ENCODE results near the gene CFAP299. TPM values are rescaled to one million over a fixed set of nuclear protein-coding genes. Genes with fewer than 3 reads are reported as not detected.

CFAP299 gene
- total RNA-seq, 1 donor from 2014 or later: not detected

DNA sequence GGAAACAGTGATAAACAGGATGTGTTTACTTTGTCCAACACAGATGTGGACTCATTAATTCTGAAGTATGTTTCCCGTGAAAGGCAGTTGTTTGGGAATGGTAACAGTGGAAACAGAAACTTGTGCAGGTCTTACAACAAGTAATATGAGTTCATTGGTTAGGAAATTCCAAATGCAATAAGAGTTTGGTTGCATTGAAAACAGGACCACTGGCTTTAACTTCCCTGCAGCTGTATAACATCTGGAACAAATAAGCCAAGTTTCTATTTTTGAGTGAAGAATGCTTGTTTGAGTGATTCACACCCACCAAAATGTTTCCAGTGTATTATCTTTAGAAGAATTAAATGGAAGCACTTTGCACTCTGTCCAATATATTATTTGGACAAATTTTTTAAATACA is 612.6 kb downstream of the CFAP299 start:
- intact Hi-C loops (cut with micrococcal nuclease): no loop called here
- Mint-ChIP-seq H3K27ac (no peak overlapping the region), H3K4me1 (ENCODE audit: low read depth) (no peaks in the 10 kb centered on the region), H3K36me3 (ENCODE audit: low read depth) (no peaks in the 10 kb centered on the region), H3K27me3 (ENCODE audit: insufficient read depth) (no peaks in the 10 kb centered on the region), H3K4me3 (no peak overlapping the region), H3K9me3 (no peaks in the 10 kb centered on the region)
- no peak for DNase-seq (ENCODE audit: low spot score)

DNA sequence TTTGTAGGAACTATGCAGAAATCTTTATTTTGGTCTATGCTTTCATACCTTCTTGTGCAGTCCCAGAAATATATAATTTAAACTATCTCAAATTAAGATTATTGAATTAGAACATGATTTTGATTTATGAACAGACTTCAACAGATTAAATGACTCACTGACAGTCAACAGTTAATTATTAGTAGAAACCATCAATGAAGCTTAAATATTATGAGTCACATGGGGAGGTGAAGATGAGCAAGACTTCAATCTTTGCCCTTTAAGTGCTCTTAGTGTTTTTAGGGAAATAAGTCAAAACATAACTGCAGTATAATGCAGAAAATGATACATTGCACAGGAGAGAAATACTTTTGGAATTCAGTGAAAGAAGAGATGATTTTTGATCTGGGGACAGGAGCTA is 613.5 kb downstream of the CFAP299 start:
- Mint-ChIP-seq H3K9me3 (no peaks in the 10 kb centered on the region), H3K4me3 (no peak overlapping the region), H3K36me3 (ENCODE audit: low read depth) (no peaks in the 10 kb centered on the region), H3K27ac (no peak overlapping the region), H3K4me1 (ENCODE audit: low read depth) (no peaks in the 10 kb centered on the region), H3K27me3 (ENCODE audit: insufficient read depth) (no peaks in the 10 kb centered on the region)
- DNase-seq (ENCODE audit: low spot score): no peak
- intact Hi-C loops (cut with micrococcal nuclease): no loop called here

DNA sequence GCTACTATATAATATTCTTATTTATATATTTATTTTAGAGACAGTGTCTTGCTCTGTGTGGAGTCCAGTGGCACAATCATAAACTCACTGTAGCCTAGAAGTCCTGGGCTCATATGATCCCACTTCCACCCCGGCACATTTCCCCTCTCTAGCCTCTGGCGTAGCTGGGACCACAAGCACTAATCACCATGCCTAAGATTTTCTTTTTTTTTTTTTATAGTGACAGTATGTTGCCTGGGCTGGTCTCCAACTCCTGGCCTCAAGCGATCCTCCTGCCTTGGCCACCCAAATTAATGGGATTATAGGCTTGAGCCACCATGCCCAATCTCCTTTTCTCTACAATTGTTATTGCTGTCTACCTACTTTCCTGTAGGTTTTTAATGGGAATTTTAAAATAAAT is 620.9 kb downstream of the CFAP299 start:
- no peak for DNase-seq (ENCODE audit: low spot score)
- no peak overlapping the region for H3K27ac Mint-ChIP-seq

GRCh38 chr4:80963051-80963450 is 627.5 kb downstream of the CFAP299 start:
- Mint-ChIP-seq H3K4me3 (no peak overlapping the region), H3K27ac (no peak overlapping the region), H3K27me3 (ENCODE audit: insufficient read depth) (peaks cover 2% of the 10 kb centered on the region), H3K9me3 (no peaks in the 10 kb centered on the region), H3K36me3 (ENCODE audit: low read depth) (no peaks in the 10 kb centered on the region), H3K4me1 (ENCODE audit: low read depth) (no peaks in the 10 kb centered on the region)
- no peak for DNase-seq (ENCODE audit: low spot score)
- intact Hi-C loops (cut with micrococcal nuclease): no loop called here

More for the DNA sequence above, 620.9 kb downstream of the CFAP299 start:
- H3K4me1 Mint-ChIP-seq (ENCODE audit: low read depth): no peaks in the 10 kb centered on the region
- intact Hi-C loops (cut with micrococcal nuclease): no loop called here
- H3K27me3 Mint-ChIP-seq (ENCODE audit: insufficient read depth): no peaks in the 10 kb centered on the region
- H3K36me3 Mint-ChIP-seq (ENCODE audit: low read depth): no peaks in the 10 kb centered on the region
- no peak overlapping the region for H3K4me3 Mint-ChIP-seq
- no peaks in the 10 kb centered on the region for H3K9me3 Mint-ChIP-seq

GRCh38 chr4:80967346-80967745 is 631.8 kb downstream of the CFAP299 start:
- intact Hi-C loops (cut with micrococcal nuclease): no loop called here
- DNase-seq (ENCODE audit: low spot score): no peak
- no peaks in the 10 kb centered on the region for H3K4me1 Mint-ChIP-seq (ENCODE audit: low read depth)
- H3K27me3 Mint-ChIP-seq (ENCODE audit: insufficient read depth): peaks cover 2% of the 10 kb centered on the region
- no peaks in the 10 kb centered on the region for H3K9me3 Mint-ChIP-seq
- no peak overlapping the region for H3K4me3 Mint-ChIP-seq
- H3K27ac Mint-ChIP-seq: no peak overlapping the region
- no peaks in the 10 kb centered on the region for H3K36me3 Mint-ChIP-seq (ENCODE audit: low read depth)

- Mint-ChIP-seq H3K4me3 (no peak overlapping the region), H3K27ac (no peak overlapping the region), H3K27me3 (ENCODE audit: insufficient read depth) (peaks cover 8% of the 10 kb centered on the region), H3K9me3 (no peaks in the 10 kb centered on the region), H3K4me1 (ENCODE audit: low read depth) (no peaks in the 10 kb centered on the region), H3K36me3 (ENCODE audit: low read depth) (no peaks in the 10 kb centered on the region)
- intact Hi-C loops (cut with micrococcal nuclease): no loop called here
- no peak for DNase-seq (ENCODE audit: low spot score)
Observed at GRCh38 chr4:80980239-80980638, 644.7 kb downstream of the CFAP299 start.

DNA sequence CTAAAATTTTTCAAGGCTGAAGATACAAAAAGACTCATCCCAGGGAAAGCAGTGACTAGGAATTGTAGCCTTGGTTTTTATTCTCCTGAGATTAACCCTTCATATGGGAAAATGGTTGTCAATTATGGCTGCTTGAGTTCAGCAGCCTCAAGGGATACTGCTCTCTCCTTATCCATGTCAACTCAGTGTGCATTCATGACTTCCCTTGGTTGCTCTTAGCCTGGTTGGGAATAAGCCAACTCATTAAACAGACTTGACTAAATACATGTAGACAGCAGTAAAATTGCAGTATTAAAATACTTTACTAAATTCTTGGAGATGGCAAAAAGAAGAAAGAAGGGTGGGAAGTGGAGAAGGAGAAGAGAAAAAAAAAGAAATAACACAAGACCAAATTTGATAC is 650.5 kb downstream of the CFAP299 start:
- Mint-ChIP-seq H3K27ac (no peak overlapping the region), H3K27me3 (ENCODE audit: insufficient read depth) (peaks cover 5% of the 10 kb centered on the region), H3K9me3 (no peaks in the 10 kb centered on the region), H3K4me3 (no peak overlapping the region), H3K36me3 (ENCODE audit: low read depth) (no peaks in the 10 kb centered on the region), H3K4me1 (ENCODE audit: low read depth) (no peaks in the 10 kb centered on the region)
- DNase-seq (ENCODE audit: low spot score): no peak
- intact Hi-C loops (cut with micrococcal nuclease): no loop called here

- no peak overlapping the region for H3K4me3 Mint-ChIP-seq
- DNase-seq (ENCODE audit: low spot score): no peak
- H3K27ac Mint-ChIP-seq: no peak overlapping the region
- H3K9me3 Mint-ChIP-seq: no peaks in the 10 kb centered on the region
- intact Hi-C loops (cut with micrococcal nuclease): loop anchor here (1.0 kb wide), 2 partner anchors 624 to 628 kb away; no protein-coding TSS in a partner anchor
- no peaks in the 10 kb centered on the region for H3K36me3 Mint-ChIP-seq (ENCODE audit: low read depth)
- H3K27me3 Mint-ChIP-seq (ENCODE audit: insufficient read depth): no peaks in the 10 kb centered on the region
- no peaks in the 10 kb centered on the region for H3K4me1 Mint-ChIP-seq (ENCODE audit: low read depth)
Observed at GRCh38 chr4:80989921-80990544, 654.5 kb downstream of the CFAP299 start.

DNA sequence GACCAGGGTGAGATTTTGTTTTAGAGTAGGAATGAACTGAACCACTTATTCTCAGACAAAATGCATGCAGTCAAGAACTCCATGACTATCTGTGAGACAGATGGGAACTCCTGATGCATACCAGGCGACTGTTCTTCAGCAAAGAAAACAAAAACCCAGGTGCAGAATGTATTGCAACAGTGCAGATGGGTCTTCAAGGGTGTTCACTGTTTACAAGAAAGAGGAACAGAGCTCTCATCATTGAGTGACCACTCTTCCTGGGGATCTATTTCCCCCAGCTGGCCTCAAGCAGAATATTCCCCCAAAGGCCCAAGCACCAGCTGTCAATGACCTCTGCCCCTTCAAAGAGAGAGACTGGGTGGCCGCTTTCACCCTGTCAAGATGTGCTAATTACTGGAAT is 655.3 kb downstream of the CFAP299 start:
- Mint-ChIP-seq H3K27ac (no peak overlapping the region), H3K36me3 (ENCODE audit: low read depth) (no peaks in the 10 kb centered on the region), H3K27me3 (ENCODE audit: insufficient read depth) (no peaks in the 10 kb centered on the region), H3K9me3 (no peaks in the 10 kb centered on the region), H3K4me3 (no peak overlapping the region), H3K4me1 (ENCODE audit: low read depth) (no peaks in the 10 kb centered on the region)
- intact Hi-C loops (cut with micrococcal nuclease): loop anchor here (1.0 kb wide), 2 partner anchors 625 to 629 kb away; no protein-coding TSS in a partner anchor
- no peak for DNase-seq (ENCODE audit: low spot score)

- Mint-ChIP-seq H3K9me3 (no peaks in the 10 kb centered on the region), H3K27me3 (ENCODE audit: insufficient read depth) (no peaks in the 10 kb centered on the region), H3K27ac (no peak overlapping the region)
Observed at GRCh38 chr4:80999943-81000342, 664.4 kb downstream of the CFAP299 start.

GRCh38 chr4:81003597-81004111 is 668.1 kb downstream of the CFAP299 start:
- intact Hi-C loops (cut with micrococcal nuclease): no loop called here
- no peak overlapping the region for H3K4me3 Mint-ChIP-seq
- no peaks in the 10 kb centered on the region for H3K4me1 Mint-ChIP-seq (ENCODE audit: low read depth)
- no peaks in the 10 kb centered on the region for H3K36me3 Mint-ChIP-seq (ENCODE audit: low read depth)
- H3K27me3 Mint-ChIP-seq (ENCODE audit: insufficient read depth): no peaks in the 10 kb centered on the region
- no peaks in the 10 kb centered on the region for H3K9me3 Mint-ChIP-seq
- no peak overlapping the region for H3K27ac Mint-ChIP-seq
- no peak for DNase-seq (ENCODE audit: low spot score)

More at GRCh38 chr4:80999943-81000342, 664.4 kb downstream of the CFAP299 start:
- no peak for DNase-seq (ENCODE audit: low spot score)
- no peak overlapping the region for H3K4me3 Mint-ChIP-seq
- intact Hi-C loops (cut with micrococcal nuclease): no loop called here
- H3K36me3 Mint-ChIP-seq (ENCODE audit: low read depth): no peaks in the 10 kb centered on the region
- no peaks in the 10 kb centered on the region for H3K4me1 Mint-ChIP-seq (ENCODE audit: low read depth)

- no peak for DNase-seq (ENCODE audit: low spot score)
- intact Hi-C loops (cut with micrococcal nuclease): no loop called here
- H3K36me3 Mint-ChIP-seq (ENCODE audit: low read depth): no peaks in the 10 kb centered on the region
Observed at GRCh38 chr4:81007417-81007816, 671.9 kb downstream of the CFAP299 start.

More at GRCh38 chr4:81007417-81007816, 671.9 kb downstream of the CFAP299 start:
- Mint-ChIP-seq H3K4me1 (ENCODE audit: low read depth) (no peaks in the 10 kb centered on the region), H3K9me3 (no peaks in the 10 kb centered on the region), H3K4me3 (no peak overlapping the region), H3K27ac (no peak overlapping the region), H3K27me3 (ENCODE audit: insufficient read depth) (no peaks in the 10 kb centered on the region)
